DOHH2 (cell line): ENCODE measurements around the gene PEX26.
A peak's percentile ranks its signal among the peaks of the same experiment; 100 is the strongest.

ENCODE experiments used
- H3F3A ChIP-seq: fragments of 200-600 bp; sonication (generic), shearing (Covaris generic); 2 replicates; pipeline ENCODE4 v1.6.0; 2016; ENCODE audit warnings: antibody characterized with exemption, mild to moderate bottlenecking; ENCODE audit not compliant: control insufficient read depth, insufficient read depth
- H3K27ac ChIP-seq: fragments of 200-600 bp; sonication (generic); 2 replicates; pipeline ENCODE4 v1.5.1; 2014; ENCODE audit warnings: low read depth, mild to moderate bottlenecking, low read length, moderate library complexity
- H3K27me3 ChIP-seq: fragments of 200-600 bp; sonication (generic); 2 replicates; pipeline ENCODE4 v1.6.1; 2014; ENCODE audit warnings: mild to moderate bottlenecking, low read length, mixed read lengths; ENCODE audit not compliant: control insufficient read depth
- H3K36me3 ChIP-seq: fragments of 200-600 bp; sonication (generic); 2 replicates; pipeline ENCODE4 v1.6.1; 2014; ENCODE audit warnings: mild to moderate bottlenecking, low read length, moderate library complexity, mixed read lengths; ENCODE audit not compliant: control insufficient read depth
- H3K4me1 ChIP-seq: fragments of 200-600 bp; sonication (generic); 2 replicates; pipeline ENCODE4 v1.6.1; 2014; ENCODE audit warnings: mild to moderate bottlenecking, low read length, mixed read lengths; ENCODE audit not compliant: control insufficient read depth
- H3K4me2 ChIP-seq: fragments of 200-600 bp; sonication (generic); 2 replicates; pipeline ENCODE4 v1.6.0; 2014; ENCODE audit warnings: mild to moderate bottlenecking, low read length, moderate library complexity
- H3K4me3 ChIP-seq: fragments of 200-600 bp; sonication (generic); 2 replicates; pipeline ENCODE4 v1.5.1; 2014; ENCODE audit warnings: mild to moderate bottlenecking, low read length, mixed read lengths
- H3K79me2 ChIP-seq: fragments of 200-600 bp; sonication (generic); 2 replicates; pipeline ENCODE4 v1.6.1; 2014; ENCODE audit warnings: mild to moderate bottlenecking, low read length, mixed read lengths; ENCODE audit not compliant: control insufficient read depth
- H3K9me2 ChIP-seq: fragments of 200-600 bp; sonication (generic); replicated peaks from 2 replicates; pipeline ENCODE4 v1.6.1; 2014; ENCODE audit warnings: mild to moderate bottlenecking, low read length, mixed read lengths; ENCODE audit not compliant: control insufficient read depth
- H3K9me3 ChIP-seq: fragments of 200-600 bp; sonication (generic); 2 replicates; pipeline ENCODE4 v1.6.1; 2014; ENCODE audit warnings: antibody characterized with exemption, low read length, mixed read lengths; ENCODE audit not compliant: control insufficient read depth, insufficient read depth
- H4K20me1 ChIP-seq: fragments of 200-600 bp; sonication (generic); 2 replicates; pipeline ENCODE4 v1.6.0; 2014; ENCODE audit warnings: low read depth, mild to moderate bottlenecking, antibody characterized with exemption, low read length, moderate library complexity; ENCODE audit not compliant: control insufficient read depth, insufficient read depth
- CTCF ChIP-seq: fragments of 200-600 bp; sonication (generic); IDR thresholded peaks from one replicate; pipeline ENCODE4 v1.5.1; 2014; ENCODE audit warnings: antibody characterized with exemption, mild to moderate bottlenecking, low read depth, low read length; ENCODE audit not compliant: poor library complexity, severe bottlenecking
- EZH2phosphoT487 ChIP-seq: fragments of 200-600 bp; sonication (generic); IDR thresholded peaks from 2 replicates; pipeline ENCODE4 v1.6.1; 2017; ENCODE audit warnings: borderline replicate concordance, mild to moderate bottlenecking, antibody characterized with exemption, low read length, moderate library complexity, mixed read lengths

The PEX26 gene

GRCh38 chr22:18079706-18080233, 2.0 kb downstream of the PEX26 start:
- H3K79me2 ChIP-seq = peaks cover 70% of the 10 kb centered on the region
- H3K9me2 ChIP-seq = no peaks in the 10 kb centered on the region
- H3K4me1 ChIP-seq = peaks cover 34% of the 10 kb centered on the region
- no peak for TF ChIP-seq EZH2phosphoT487
- TF ChIP-seq CTCF = no peak
- H3K27ac ChIP-seq = no peak overlapping the region
- no peaks in the 10 kb centered on the region for H3K9me3 ChIP-seq
- H3K27me3 ChIP-seq = no peaks in the 10 kb centered on the region
- peak overlapping the region; percentile 73 for H3K4me2 ChIP-seq
- H3F3A ChIP-seq = no peaks in the 10 kb centered on the region
- H3K4me3 ChIP-seq = peak overlapping the region; percentile 87; the same call in 1 of the 2 replicates
- no peaks in the 10 kb centered on the region for H4K20me1 ChIP-seq
- peaks cover 57% of the 10 kb centered on the region for H3K36me3 ChIP-seq

- Histone ChIP-seq H3K27ac (no peak overlapping the region), H3K36me3 (peaks cover 74% of the 10 kb centered on the region), H3K4me1 (peaks cover 20% of the 10 kb centered on the region), H3K4me2 (peak overlapping the region; percentile 8; the same call in 1 of the 2 replicates), H3K9me3 (no peaks in the 10 kb centered on the region), H4K20me1 (no peaks in the 10 kb centered on the region), H3K4me3 (no peak overlapping the region), H3K9me2 (no peaks in the 10 kb centered on the region), H3K79me2 (peaks cover 67% of the 10 kb centered on the region), H3F3A (no peaks in the 10 kb centered on the region), H3K27me3 (no peaks in the 10 kb centered on the region)
- no peak for TF ChIP-seq CTCF
- TF ChIP-seq EZH2phosphoT487 = no peak
Measured at GRCh38 chr22:18081416-18081815, 3.6 kb downstream of the PEX26 start.

GRCh38 chr22:18082467-18082866, 4.7 kb downstream of the PEX26 start:
- H3K27me3 ChIP-seq = no peaks in the 10 kb centered on the region

More at GRCh38 chr22:18082467-18082866, 4.7 kb downstream of the PEX26 start:
- H3K4me3 ChIP-seq = no peak overlapping the region
- H3K4me2 ChIP-seq = no peak overlapping the region
- no peaks in the 10 kb centered on the region for H3K9me3 ChIP-seq
- no peaks in the 10 kb centered on the region for H4K20me1 ChIP-seq
- H3K36me3 ChIP-seq = peaks cover 80% of the 10 kb centered on the region
- H3K9me2 ChIP-seq = no peaks in the 10 kb centered on the region
- no peak overlapping the region for H3K27ac ChIP-seq
- TF ChIP-seq EZH2phosphoT487 (no peak), CTCF (no peak)
- peaks cover 56% of the 10 kb centered on the region for H3K79me2 ChIP-seq
- H3F3A ChIP-seq = no peaks in the 10 kb centered on the region
- H3K4me1 ChIP-seq = peaks cover 14% of the 10 kb centered on the region
